ENCODE data around the gene FBXO42. TPM values are rescaled to one million over a fixed set of nuclear protein-coding genes. Genes with fewer than 3 reads are reported as not detected.
A peak's percentile ranks its signal among the peaks of the same experiment; 100 is the strongest.

The FBXO42 gene
- total and polyA plus RNA-seq, 9 of the 15 experiments (the other 6 are each of a cell fraction or from before 2014, with no cell fraction given) = 7.2 to 24.8 (median 17.4) TPM

- TF ChIP-seq BHLHE40 (IDR thresholded peaks at IDR 0.05; ENCODE audit: low read length) (no peak), ZFPM2 (CRISPR knock-in tag; IDR thresholded peaks at IDR 0.05) (no peak), SIN3A (IDR thresholded peaks at IDR 0.05; ENCODE audit: borderline replicate concordance in 2 of 2, control insufficient read depth in 1 of 2, low read depth in 2 of 2, low read length in 2 of 2) (no peak), RBM39 (optimal IDR thresholded peaks at IDR 0.05; ENCODE audit: low read depth, low read length) (no peak), HMG20A (CRISPR knock-in tag; conservative IDR thresholded peaks at IDR 0.05) (peak; percentile 67; the same call in 1 of the 2 replicates), ZNF277 (CRISPR knock-in tag; IDR thresholded peaks at IDR 0.05; ENCODE audit: borderline replicate concordance) (no peak), SLC30A9 (CRISPR knock-in tag; IDR thresholded peaks at IDR 0.05) (no peak), CHD2 (IDR thresholded peaks at IDR 0.05; ENCODE audit: low read depth, low read length) (no peak), GTF2E2 (tag; IDR thresholded peaks at IDR 0.05) (peak; percentile 69; the same call in 1 of the 2 replicates), RBM25 (IDR thresholded peaks at IDR 0.05; ENCODE audit: low read depth, low read length, severe bottlenecking) (no peak), TCF7 (IDR thresholded peaks at IDR 0.05; ENCODE audit: borderline replicate concordance) (no peak), ZNF830 (CRISPR knock-in tag; IDR thresholded peaks at IDR 0.05) (no peak), MIER1 (IDR thresholded peaks at IDR 0.05; ENCODE audit: low read depth) (no peak), ZBTB26 (CRISPR knock-in tag; IDR thresholded peaks at IDR 0.05) (no peak), ATF1 (CRISPR knock-in tag; IDR thresholded peaks at IDR 0.05) (no peak), ATF1 (tag; IDR thresholded peaks at IDR 0.05) (peak; percentile 12), FOXJ2 (tag; IDR thresholded peaks at IDR 0.05) (no peak; the same call in 1 of the 2 replicates), MCM2 (IDR thresholded peaks at IDR 0.05; ENCODE audit: low read depth) (no peak), ZBTB5 (IDR thresholded peaks at IDR 0.05) (no peak), NKRF (IDR thresholded peaks at IDR 0.05; ENCODE audit: borderline replicate concordance) (no peak), HIVEP1 (CRISPR knock-in tag; IDR thresholded peaks at IDR 0.05) (no peak), CCAR2 (IDR thresholded peaks at IDR 0.05; ENCODE audit: low read depth, low read length) (no peak), DPF2 (IDR thresholded peaks at IDR 0.05) (no peak), CGGBP1 (CRISPR knock-in tag; IDR thresholded peaks at IDR 0.05) (0 out of 2 replicates have a peak, but pooled peaks have one; percentile 54), NR1H2 (CRISPR knock-in tag; IDR thresholded peaks at IDR 0.05) (no peak)
These were observed 114.9 kb downstream of the FBXO42 start (continued) for GRCh38 chr1:16237343-16237830.

Data from K562 (cell line).